ENCODE results near the gene SIPA1L3. TPM values are rescaled to one million over a fixed set of nuclear protein-coding genes. Genes with fewer than 3 reads are reported as not detected.

Gene SIPA1L3
- total and polyA plus RNA-seq, 9 of the 15 experiments (the other 6 are each of a cell fraction or from before 2014, with no cell fraction given): 0.01 to 6.1 (median 2.5) TPM

GRCh38 chr19:37902668-37903067 is 4.3 kb upstream of the SIPA1L3 start:
- BruUV-seq (replicated peaks): no TSS peak
- in situ Hi-C loops (cut with MboI) (loop anchor here (5.0 to 25.0 kb wide), 2 partner anchors 325 to 435 kb away; partner anchors contain the start of gene CATSPERG), intact Hi-C loops (cut with micrococcal nuclease) (loop anchor here (1.0 to 5.0 kb wide), 5 partner anchors 85 to 432 kb away; partner anchors contain the start of gene CATSPERG)
- Histone ChIP-seq H3K36me3 (ENCODE audit: control insufficient read depth, insufficient read depth, low read length) (no peaks in the 10 kb centered on the region), H3K27me3 (ENCODE audit: control insufficient read depth in 2 of 2, insufficient read depth in 2 of 2, low read length in 2 of 2) (no peaks in the 10 kb centered on the region), H3K4me3 (no peak overlapping the region), H3K4me1 (replicated peaks in 1 of 2; ENCODE audit: control insufficient read depth in 2 of 2, insufficient read depth in 2 of 2, low read length in 2 of 2) (peaks cover 1 to 13% of the 10 kb centered on the region in 2 experiments; a peak in 3 of 5 replicates), H3K79me2 (ENCODE audit: control insufficient read depth, insufficient read depth, low read length) (peaks cover 3% of the 10 kb centered on the region; the same call in 2 of the 3 replicates), H3K9ac (ENCODE audit: insufficient read depth in 1 of 2, low read depth in 2 of 2, low read length in 2 of 2) (no peak overlapping the region), H3K4me2 (ENCODE audit: insufficient read depth, low read length) (no peak overlapping the region), H3K9me1 (ENCODE audit: control insufficient read depth, insufficient read depth, low read length) (no peaks in the 10 kb centered on the region), H2AFZ (ENCODE audit: low read depth, low read length) (no peak overlapping the region), H4K20me1 (replicated peaks; ENCODE audit: control insufficient read depth, insufficient read depth, low read length) (no peaks in the 10 kb centered on the region), H3K27ac (ENCODE audit: extremely low read depth, low read depth, low read length) (no peak overlapping the region), H3K9me3 (replicated peaks; ENCODE audit: control insufficient read depth, insufficient read depth, low read depth, low read length) (no peaks in the 10 kb centered on the region)
- POLR2A ChIA-PET: interaction anchor here (0.6 to 1.2 kb wide), 4 partner anchors 15 to 201 kb away, joined by 3 to 4 read pairs (median 3); no protein-coding TSS in a partner anchor
- peak; percentile 69 for ATAC-seq
- whole genome bisulfite sequencing (ENCODE audit: insufficient coverage, low coverage, missing lambda C conversion rate): 0% methylated on average over 4 of the region's 4 CpGs
- DNase-seq (ENCODE audit: extremely low read depth in 1 of 4, low spot score in 3 of 4): peak; percentile 78 to 87 (median 80)
- FAIRE-seq: peak; percentile 91
- CTCF ChIA-PET (ENCODE audit: low intra/inter-chr PET ratio): interaction anchor here (0.6 to 1.2 kb wide), 2 partner anchors 83 to 433 kb away, joined by 3 to 5 read pairs; partner anchors contain the start of gene CATSPERG
- TF ChIP-seq ZNF780A (CRISPR knock-in tag; IDR thresholded peaks at IDR 0.05) (no peak), SMC3 (conservative IDR thresholded peaks at IDR 0.05; ENCODE audit: insufficient read depth, low read depth, low read length) (peak; percentile 64), ETS1 (conservative IDR thresholded peaks at IDR 0.05; ENCODE audit: control insufficient read depth, low read depth, low read length) (no peak), ZNF830 (CRISPR knock-in tag; IDR thresholded peaks at IDR 0.05) (no peak), ARID2 (IDR thresholded peaks at IDR 0.05) (0 out of 2 replicates have a peak, but pooled peaks have one; percentile 48), CTBP1 (IDR thresholded peaks at IDR 0.05; ENCODE audit: borderline replicate concordance) (peak; percentile 42; the same call in 1 of the 2 replicates), CTCF (IDR thresholded peaks at IDR 0.05 in 2 of 3, conservative IDR thresholded peaks at IDR 0.05 in 1 of 3; ENCODE audit: insufficient read depth in 2 of 3, low read depth in 1 of 3, low read length in 3 of 3) (peak; percentile 84 to 94 (median 93)), XRCC5 (IDR thresholded peaks at IDR 0.05; ENCODE audit: low read depth, low read length) (peak; percentile 43; the same call in 1 of the 2 replicates), STAG1 (CRISPR knock-in tag; IDR thresholded peaks at IDR 0.05; ENCODE audit: borderline replicate concordance) (peak; percentile 59; the same call in 1 of the 2 replicates), REST (IDR thresholded peaks at IDR 0.05; ENCODE audit: borderline replicate concordance) (peak; percentile 58), REST (CRISPR knock-in tag; IDR thresholded peaks at IDR 0.05; ENCODE audit: low read depth) (no peak)

Data from K562 (cell line).